SH-SY5Y (cell line): ENCODE measurements around the gene PTPRJ.

Experiments used
- GATA2 ChIP-seq: IDR thresholded peaks from 2 replicates; pipeline ENCODE4 v1.6.1; 2011; ENCODE audit warnings: mild to moderate bottlenecking, low read depth, low read length
- GATA3 ChIP-seq: IDR thresholded peaks from 2 replicates; pipeline ENCODE4 v1.6.1; 2011; ENCODE audit warnings: low read depth, mild to moderate bottlenecking, low read length, moderate library complexity

DNA sequence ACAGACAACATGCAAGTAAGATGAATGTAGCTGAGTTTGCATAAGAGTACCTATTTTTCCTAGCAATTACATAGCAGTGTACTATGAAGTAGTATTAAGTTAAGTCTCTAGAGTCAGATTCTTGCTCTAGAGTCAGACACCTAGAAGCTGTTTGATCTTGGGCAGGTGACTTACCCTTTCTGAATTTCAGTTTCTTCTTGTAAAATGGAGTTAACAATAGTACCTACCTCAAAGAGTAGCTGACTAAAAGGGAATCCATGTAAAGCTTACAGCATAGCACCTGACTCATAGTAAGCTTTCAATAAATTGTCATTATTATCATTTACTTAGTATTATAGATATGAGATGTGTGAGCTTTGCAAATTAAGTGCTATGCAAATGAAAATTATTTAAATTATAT, 47.8 kb upstream of the PTPRJ start:
- TF ChIP-seq GATA3 (no peak), GATA2 (no peak)
